HL-60 (cell line): ENCODE results near the gene ESD.

ENCODE experiments used
- GABPA ChIP-seq: IDR thresholded peaks from 2 replicates; pipeline ENCODE4 v1.6.1; 2012; ENCODE audit warnings: low read depth
- POLR2AphosphoS5 ChIP-seq: IDR thresholded peaks from 2 replicates; pipeline ENCODE4 v1.6.1; 2012; ENCODE audit warnings: low read depth
- SPI1 ChIP-seq: IDR thresholded peaks from 2 replicates; pipeline ENCODE4 v1.6.1; 2012; ENCODE audit warnings: low read depth, mild to moderate bottlenecking, borderline replicate concordance
- TF ChIP-seq, protein P1 (sequence below): IDR thresholded peaks from 2 replicates; pipeline ENCODE4 v1.6.1; 2012; ENCODE audit warnings: low read depth; ENCODE audit not compliant: insufficient replicate concordance
- TF ChIP-seq, protein P2 (sequence below): IDR thresholded peaks from one replicate; pipeline ENCODE4 v1.5.1; 2011; ENCODE audit warnings: low read length, control low read depth, inconsistent platforms; ENCODE audit not compliant: insufficient read depth

DNA sequence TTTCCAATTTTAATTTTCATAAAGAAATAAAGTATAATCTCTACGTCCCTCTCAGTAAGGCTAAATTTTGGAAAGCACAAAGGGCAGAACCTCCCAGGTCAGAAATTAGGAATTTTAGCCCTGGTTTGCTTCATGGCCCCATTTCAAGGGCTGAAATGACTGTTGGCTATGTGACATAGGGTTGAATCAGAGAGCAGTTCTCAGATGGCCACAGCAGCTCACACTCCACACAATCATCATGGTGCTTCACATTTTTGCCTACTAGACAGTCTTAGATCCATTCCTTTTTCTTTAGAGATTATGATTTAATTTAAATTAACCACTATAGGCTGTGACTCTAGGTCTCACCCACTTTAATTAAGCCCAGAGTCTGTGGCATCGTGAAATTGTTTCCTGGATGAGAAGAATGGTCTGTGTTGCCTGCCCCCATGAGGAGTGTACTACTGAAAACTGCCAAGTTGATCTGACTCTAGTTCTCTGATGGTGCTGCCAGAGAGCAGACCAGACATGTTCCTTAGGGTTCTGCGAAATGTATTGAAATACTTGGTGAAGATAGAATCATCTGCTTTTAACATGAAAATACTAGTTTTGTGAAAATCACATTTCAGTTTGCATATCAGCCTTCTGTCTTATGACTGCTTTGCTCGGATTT, 57.4 kb downstream of the ESD start:
- TF ChIP-seq, protein P1, sequence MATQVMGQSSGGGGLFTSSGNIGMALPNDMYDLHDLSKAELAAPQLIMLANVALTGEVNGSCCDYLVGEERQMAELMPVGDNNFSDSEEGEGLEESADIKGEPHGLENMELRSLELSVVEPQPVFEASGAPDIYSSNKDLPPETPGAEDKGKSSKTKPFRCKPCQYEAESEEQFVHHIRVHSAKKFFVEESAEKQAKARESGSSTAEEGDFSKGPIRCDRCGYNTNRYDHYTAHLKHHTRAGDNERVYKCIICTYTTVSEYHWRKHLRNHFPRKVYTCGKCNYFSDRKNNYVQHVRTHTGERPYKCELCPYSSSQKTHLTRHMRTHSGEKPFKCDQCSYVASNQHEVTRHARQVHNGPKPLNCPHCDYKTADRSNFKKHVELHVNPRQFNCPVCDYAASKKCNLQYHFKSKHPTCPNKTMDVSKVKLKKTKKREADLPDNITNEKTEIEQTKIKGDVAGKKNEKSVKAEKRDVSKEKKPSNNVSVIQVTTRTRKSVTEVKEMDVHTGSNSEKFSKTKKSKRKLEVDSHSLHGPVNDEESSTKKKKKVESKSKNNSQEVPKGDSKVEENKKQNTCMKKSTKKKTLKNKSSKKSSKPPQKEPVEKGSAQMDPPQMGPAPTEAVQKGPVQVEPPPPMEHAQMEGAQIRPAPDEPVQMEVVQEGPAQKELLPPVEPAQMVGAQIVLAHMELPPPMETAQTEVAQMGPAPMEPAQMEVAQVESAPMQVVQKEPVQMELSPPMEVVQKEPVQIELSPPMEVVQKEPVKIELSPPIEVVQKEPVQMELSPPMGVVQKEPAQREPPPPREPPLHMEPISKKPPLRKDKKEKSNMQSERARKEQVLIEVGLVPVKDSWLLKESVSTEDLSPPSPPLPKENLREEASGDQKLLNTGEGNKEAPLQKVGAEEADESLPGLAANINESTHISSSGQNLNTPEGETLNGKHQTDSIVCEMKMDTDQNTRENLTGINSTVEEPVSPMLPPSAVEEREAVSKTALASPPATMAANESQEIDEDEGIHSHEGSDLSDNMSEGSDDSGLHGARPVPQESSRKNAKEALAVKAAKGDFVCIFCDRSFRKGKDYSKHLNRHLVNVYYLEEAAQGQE, result no peak
- TF ChIP-seq POLR2AphosphoS5 (no peak), GABPA (no peak), SPI1 (no peak)
- TF ChIP-seq, protein P2, sequence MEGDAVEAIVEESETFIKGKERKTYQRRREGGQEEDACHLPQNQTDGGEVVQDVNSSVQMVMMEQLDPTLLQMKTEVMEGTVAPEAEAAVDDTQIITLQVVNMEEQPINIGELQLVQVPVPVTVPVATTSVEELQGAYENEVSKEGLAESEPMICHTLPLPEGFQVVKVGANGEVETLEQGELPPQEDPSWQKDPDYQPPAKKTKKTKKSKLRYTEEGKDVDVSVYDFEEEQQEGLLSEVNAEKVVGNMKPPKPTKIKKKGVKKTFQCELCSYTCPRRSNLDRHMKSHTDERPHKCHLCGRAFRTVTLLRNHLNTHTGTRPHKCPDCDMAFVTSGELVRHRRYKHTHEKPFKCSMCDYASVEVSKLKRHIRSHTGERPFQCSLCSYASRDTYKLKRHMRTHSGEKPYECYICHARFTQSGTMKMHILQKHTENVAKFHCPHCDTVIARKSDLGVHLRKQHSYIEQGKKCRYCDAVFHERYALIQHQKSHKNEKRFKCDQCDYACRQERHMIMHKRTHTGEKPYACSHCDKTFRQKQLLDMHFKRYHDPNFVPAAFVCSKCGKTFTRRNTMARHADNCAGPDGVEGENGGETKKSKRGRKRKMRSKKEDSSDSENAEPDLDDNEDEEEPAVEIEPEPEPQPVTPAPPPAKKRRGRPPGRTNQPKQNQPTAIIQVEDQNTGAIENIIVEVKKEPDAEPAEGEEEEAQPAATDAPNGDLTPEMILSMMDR, result no peak
